Muscle of leg (tissue), 11 donors: ENCODE measurements around the gene PROM2. TPM values are rescaled to one million over a fixed set of nuclear protein-coding genes. Genes with fewer than 3 reads are reported as not detected.
"Not testable (repeated sequence)": the region's sequence is repeated elsewhere in the genome, so short reads cannot be mapped to it uniquely, and the experiment has no call there.

Experiments used
- DNase-seq: peaks from one replicate; pipeline ENCODE4 v3.0.0; 2013
- H3K27ac ChIP-seq: one replicate; pipeline ENCODE4 v1.5.1; 2013; ENCODE audit warnings: mild to moderate bottlenecking, low read length, control low read depth
- H3K27me3 ChIP-seq: one replicate; pipeline ENCODE4 v1.6.1; 2013; ENCODE audit warnings: low read length; ENCODE audit not compliant: control insufficient read depth, insufficient read depth
- H3K36me3 ChIP-seq: one replicate; pipeline ENCODE4 v1.6.1; 2013; ENCODE audit warnings: low read length; ENCODE audit not compliant: control insufficient read depth, insufficient read depth
- H3K4me1 ChIP-seq: one replicate; pipeline ENCODE4 v1.6.1; 2013; ENCODE audit warnings: low read length; ENCODE audit not compliant: control insufficient read depth, insufficient read depth
- H3K4me3 ChIP-seq: one replicate; pipeline ENCODE4 v1.5.1; 2013; ENCODE audit warnings: low read length, control low read depth
- H3K9me3 ChIP-seq: replicated peaks from 2 replicates; pipeline ENCODE4 v1.6.1; 2013; ENCODE audit warnings: low read depth, low read length; ENCODE audit not compliant: control insufficient read depth
- WGBS: methylation state at CpG from one replicate; pipeline ENCODE4 v1.1.5; 2013; ENCODE audit warnings: missing lambda C conversion rate; ENCODE audit not compliant: insufficient coverage; 5-methylcytosine and 5-hydroxymethylcytosine counted together
- polyA plus RNA-seq, 8 donors: library from polyadenylated mRNA; unstranded; fragments of 120-200 nt; gene quantifications; one replicate each; pipeline versions ENCODE4 v1.2.1 to v1.2.3, GENCODE V29; 2013; ENCODE audit warnings: inconsistent platforms in 1 of 8, low replicate concordance in 1 of 8; ENCODE audit not compliant: insufficient read length in 8 of 8, insufficient read depth in 1 of 8
- total RNA-seq: library from RNA; stranded (reverse); fragments of 120-200 nt; gene quantifications from one replicate; pipeline ENCODE4 v1.2.4, GENCODE V29; 2013

PROM2 gene
- total and polyA plus RNA-seq, 9 donors: 0.37 to 2.5 (median 0.81) TPM

- 97% methylated on average over 5 of the region's 10 CpGs for WGBS
- no peaks in the 10 kb centered on the region for H3K27me3 ChIP-seq
- no peaks in the 10 kb centered on the region for H3K9me3 ChIP-seq
- no peaks in the 10 kb centered on the region for H3K4me1 ChIP-seq
- H3K4me3 ChIP-seq: no peak overlapping the region
- no peak overlapping the region for H3K27ac ChIP-seq
- H3K36me3 ChIP-seq: no peaks in the 10 kb centered on the region
- DNase-seq: no peak
These were observed 5.1 kb upstream of the PROM2 start for GRCh38 chr2:95269036-95269680.

GRCh38 chr2:95269745-95270144, 4.5 kb upstream of the PROM2 start:
- WGBS: 87% methylated on average over 3 of the region's 5 CpGs

GRCh38 chr2:95270541-95271081, 3.6 kb upstream of the PROM2 start:
- Histone ChIP-seq H3K4me3 (no peak overlapping the region), H3K36me3 (no peaks in the 10 kb centered on the region), H3K4me1 (no peaks in the 10 kb centered on the region), H3K27me3 (no peaks in the 10 kb centered on the region), H3K9me3 (no peaks in the 10 kb centered on the region), H3K27ac (no peak overlapping the region)
- DNase-seq: no peak
- WGBS: 87% methylated on average over 7 of the region's 8 CpGs

More at GRCh38 chr2:95269745-95270144, 4.5 kb upstream of the PROM2 start:
- not testable (repeated sequence) for DNase-seq, H3K27ac ChIP-seq, H3K27me3 ChIP-seq, H3K9me3 ChIP-seq, H3K4me1 ChIP-seq, H3K4me3 ChIP-seq, H3K36me3 ChIP-seq

- Histone ChIP-seq H3K27ac (no peak overlapping the region), H3K9me3 (no peaks in the 10 kb centered on the region), H3K36me3 (no peaks in the 10 kb centered on the region), H3K27me3 (no peaks in the 10 kb centered on the region), H3K4me3 (no peak overlapping the region), H3K4me1 (no peaks in the 10 kb centered on the region)
- no peak for DNase-seq
- 89% methylated on average over 4 of the region's 6 CpGs for WGBS
These were observed 2.8 kb upstream of the PROM2 start for GRCh38 chr2:95271381-95271971.

GRCh38 chr2:95272299-95272751, 1.9 kb upstream of the PROM2 start:
- no peak for DNase-seq
- H3K4me3 ChIP-seq: no peak overlapping the region
- no peak overlapping the region for H3K27ac ChIP-seq
- no peaks in the 10 kb centered on the region for H3K4me1 ChIP-seq
- no peaks in the 10 kb centered on the region for H3K9me3 ChIP-seq
- no peaks in the 10 kb centered on the region for H3K27me3 ChIP-seq
- H3K36me3 ChIP-seq: no peaks in the 10 kb centered on the region
- WGBS: 100% methylated on average over 1 of the region's 6 CpGs

GRCh38 chr2:95272781-95273180, 1.5 kb upstream of the PROM2 start:
- no CpG with 5 or more reads among the region's 1 CpG for WGBS
- Histone ChIP-seq H3K4me1 (no peaks in the 10 kb centered on the region), H3K27ac (no peak overlapping the region), H3K36me3 (no peaks in the 10 kb centered on the region), H3K9me3 (no peaks in the 10 kb centered on the region), H3K4me3 (no peak overlapping the region), H3K27me3 (no peaks in the 10 kb centered on the region)
- no peak for DNase-seq

GRCh38 chr2:95273566-95274290, 521 bp upstream of the PROM2 start:
- no peaks in the 10 kb centered on the region for H3K27me3 ChIP-seq
- H3K4me1 ChIP-seq: no peaks in the 10 kb centered on the region
- H3K36me3 ChIP-seq: no peaks in the 10 kb centered on the region
- WGBS: 77% methylated on average over 7 of the region's 11 CpGs
- H3K9me3 ChIP-seq: no peaks in the 10 kb centered on the region
- no peak overlapping the region for H3K4me3 ChIP-seq
- H3K27ac ChIP-seq: no peak overlapping the region
- DNase-seq: no peak

- Histone ChIP-seq H3K36me3 (no peaks in the 10 kb centered on the region), H3K27ac (no peak overlapping the region), H3K27me3 (no peaks in the 10 kb centered on the region), H3K4me1 (no peaks in the 10 kb centered on the region), H3K4me3 (no peak overlapping the region), H3K9me3 (no peaks in the 10 kb centered on the region)
- DNase-seq: no peak
- 93% methylated on average over 3 of the region's 4 CpGs for WGBS
These were observed 884 bp downstream of the PROM2 start for GRCh38 chr2:95275151-95275515.

- Histone ChIP-seq H3K9me3 (no peaks in the 10 kb centered on the region), H3K4me1 (no peaks in the 10 kb centered on the region), H3K27ac (no peak overlapping the region), H3K36me3 (no peaks in the 10 kb centered on the region), H3K27me3 (no peaks in the 10 kb centered on the region), H3K4me3 (no peak overlapping the region)
- no peak for DNase-seq
- WGBS: 87% methylated on average over 24 of the region's 28 CpGs
These were observed 1.5 kb downstream of the PROM2 start for GRCh38 chr2:95275601-95276243.
